Bronchial epithelial cell (primary cell): ENCODE results near the gene PTPRN2. TPM values are rescaled to one million over a fixed set of nuclear protein-coding genes. Genes with fewer than 3 reads are reported as not detected.

Experiments
- DNase-seq: peaks from one replicate; pipeline ENCODE4 v3.0.0-alpha.2; 2010; ENCODE audit warnings: low read depth
- FAIRE-seq: peaks from 2 replicates; lab custom pipeline; 2011; peaks lifted over from hg19 to GRCh38; lab: Jason Lieb, UNC
- H3K27me3 ChIP-seq: 2 replicates; pipeline ENCODE4 v1.5.1; 2011; ENCODE audit warnings: low read length; ENCODE audit not compliant: control insufficient read depth, insufficient read depth
- H3K36me3 ChIP-seq: 2 replicates; pipeline ENCODE4 v1.5.1; 2011; ENCODE audit warnings: low read length; ENCODE audit not compliant: control insufficient read depth, insufficient read depth
- H3K4me3 ChIP-seq: 2 replicates; pipeline ENCODE4 v1.5.1; 2011; ENCODE audit warnings: mild to moderate bottlenecking, low read depth, low read length, control low read depth
- total RNA-seq: library from RNA; depleted of rRNA; stranded (reverse); fragments of >200 nt; gene quantifications from 2 replicates; pipeline ENCODE4 v1.2.1, GENCODE V29; 2014
- TF ChIP-seq, protein P1 (sequence below): IDR thresholded peaks from 2 replicates; pipeline ENCODE4 v1.5.1; 2011; ENCODE audit warnings: mild to moderate bottlenecking, moderate library complexity, low read length, control low read depth, inconsistent platforms; ENCODE audit not compliant: insufficient read depth, severe bottlenecking

Gene PTPRN2
- total RNA-seq, 1 donor from 2014 or later: 1.1 TPM

- Histone ChIP-seq H3K36me3 (no peaks in the 10 kb centered on the region), H3K4me3 (no peak overlapping the region), H3K27me3 (no peaks in the 10 kb centered on the region)
- DNase-seq (no peak), FAIRE-seq (no peak)
- TF ChIP-seq, protein P1, sequence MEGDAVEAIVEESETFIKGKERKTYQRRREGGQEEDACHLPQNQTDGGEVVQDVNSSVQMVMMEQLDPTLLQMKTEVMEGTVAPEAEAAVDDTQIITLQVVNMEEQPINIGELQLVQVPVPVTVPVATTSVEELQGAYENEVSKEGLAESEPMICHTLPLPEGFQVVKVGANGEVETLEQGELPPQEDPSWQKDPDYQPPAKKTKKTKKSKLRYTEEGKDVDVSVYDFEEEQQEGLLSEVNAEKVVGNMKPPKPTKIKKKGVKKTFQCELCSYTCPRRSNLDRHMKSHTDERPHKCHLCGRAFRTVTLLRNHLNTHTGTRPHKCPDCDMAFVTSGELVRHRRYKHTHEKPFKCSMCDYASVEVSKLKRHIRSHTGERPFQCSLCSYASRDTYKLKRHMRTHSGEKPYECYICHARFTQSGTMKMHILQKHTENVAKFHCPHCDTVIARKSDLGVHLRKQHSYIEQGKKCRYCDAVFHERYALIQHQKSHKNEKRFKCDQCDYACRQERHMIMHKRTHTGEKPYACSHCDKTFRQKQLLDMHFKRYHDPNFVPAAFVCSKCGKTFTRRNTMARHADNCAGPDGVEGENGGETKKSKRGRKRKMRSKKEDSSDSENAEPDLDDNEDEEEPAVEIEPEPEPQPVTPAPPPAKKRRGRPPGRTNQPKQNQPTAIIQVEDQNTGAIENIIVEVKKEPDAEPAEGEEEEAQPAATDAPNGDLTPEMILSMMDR: no peak
These were observed 1062.9 kb downstream of the PTPRN2 start for GRCh38 chr7:157524731-157525130.

DNA sequence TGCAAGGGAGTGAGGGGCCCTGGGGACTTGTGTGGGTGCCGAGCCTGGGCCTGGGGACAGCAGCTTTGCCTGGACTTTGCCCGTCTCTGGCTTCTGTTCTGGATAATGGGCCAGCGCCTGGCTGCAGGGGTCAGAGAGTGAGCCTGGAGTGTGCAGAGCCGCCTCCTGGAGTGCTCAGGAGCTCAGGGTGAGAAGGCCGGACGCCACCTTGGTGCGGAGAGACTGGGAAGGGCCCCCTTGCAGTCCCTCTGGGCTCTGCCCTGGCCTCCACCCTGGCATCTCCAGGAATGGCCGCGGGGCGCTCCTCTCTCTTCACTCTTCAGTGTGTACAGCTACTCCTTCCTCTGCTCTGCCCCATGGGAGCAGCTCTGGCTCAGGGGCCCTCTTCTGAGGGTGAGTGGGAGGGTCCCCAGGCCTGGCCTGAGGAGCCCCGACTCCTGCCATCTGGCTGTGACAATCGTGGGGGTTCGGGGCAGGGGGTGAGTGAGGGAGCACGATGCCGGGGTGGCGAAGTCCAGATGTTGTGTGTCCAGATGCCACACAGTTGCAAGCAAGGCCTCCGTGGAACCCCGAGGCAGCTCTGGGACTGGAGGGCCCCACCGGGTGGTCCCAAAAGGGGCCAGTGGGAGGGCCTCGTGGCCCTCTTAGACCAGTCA lies 1063.7 kb downstream of the PTPRN2 start:
- Histone ChIP-seq H3K36me3 (no peaks in the 10 kb centered on the region), H3K27me3 (no peaks in the 10 kb centered on the region), H3K4me3 (no peak overlapping the region)
- TF ChIP-seq, protein P1: no peak
- no peak for DNase-seq
- no peak for FAIRE-seq

DNA sequence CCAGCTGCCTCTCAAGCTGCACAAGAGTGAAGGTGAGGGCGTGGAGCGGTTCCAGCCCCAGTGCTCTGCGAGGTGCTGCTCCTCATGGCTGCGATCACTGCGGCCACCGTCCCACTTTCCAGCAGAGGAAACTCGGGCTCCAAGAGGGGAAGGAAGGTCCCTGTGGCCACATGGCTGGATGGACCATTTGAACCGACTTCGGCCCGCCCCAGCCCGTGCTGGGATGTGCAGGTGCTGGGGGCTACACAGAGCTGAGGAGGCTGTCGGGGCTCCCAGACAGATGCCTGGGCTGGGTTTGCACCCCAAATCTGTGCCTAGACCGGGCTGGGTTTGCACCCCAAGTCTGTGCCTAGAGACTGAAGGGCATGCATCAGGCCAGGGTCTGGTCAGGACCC lies 1064.3 kb downstream of the PTPRN2 start:
- Histone ChIP-seq H3K36me3 (no peaks in the 10 kb centered on the region), H3K4me3 (no peak overlapping the region), H3K27me3 (no peaks in the 10 kb centered on the region)
- TF ChIP-seq, protein P1: no peak
- DNase-seq (no peak), FAIRE-seq (no peak)

GRCh38 chr7:157522954-157523353 lies 1064.7 kb downstream of the PTPRN2 start:
- no peak overlapping the region for H3K4me3 ChIP-seq
- FAIRE-seq: no peak
- no peak for DNase-seq
- H3K36me3 ChIP-seq: no peaks in the 10 kb centered on the region
- TF ChIP-seq, protein P1: no peak
- no peaks in the 10 kb centered on the region for H3K27me3 ChIP-seq

DNA sequence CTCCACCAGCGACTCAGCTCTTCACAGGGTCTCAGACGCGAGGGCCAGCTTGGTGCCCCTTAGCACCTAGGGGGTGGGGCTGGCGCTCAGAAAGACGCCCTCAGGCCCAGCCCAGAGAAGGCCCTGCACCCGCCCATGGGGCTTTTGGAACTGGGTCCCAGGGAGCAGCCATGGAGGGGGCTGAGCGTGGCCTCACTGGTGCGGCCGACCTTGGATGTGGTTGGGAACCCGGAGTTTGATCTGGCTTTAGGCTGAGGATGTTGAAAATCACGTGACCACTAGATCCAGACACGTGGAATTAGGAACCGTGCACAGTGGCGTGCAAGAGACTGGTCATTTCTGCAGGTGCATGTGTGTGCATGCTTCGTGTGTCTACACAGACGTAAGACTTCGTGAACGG lies 1065.4 kb downstream of the PTPRN2 start:
- no peaks in the 10 kb centered on the region for H3K27me3 ChIP-seq
- H3K4me3 ChIP-seq: no peak overlapping the region
- no peak for FAIRE-seq
- TF ChIP-seq, protein P1: no peak
- H3K36me3 ChIP-seq: no peaks in the 10 kb centered on the region
- DNase-seq: no peak

- no peak for FAIRE-seq
- Histone ChIP-seq H3K27me3 (no peaks in the 10 kb centered on the region), H3K36me3 (no peaks in the 10 kb centered on the region), H3K4me3 (no peak overlapping the region)
- DNase-seq: no peak
- TF ChIP-seq, protein P1: no peak
These were observed 1065.9 kb downstream of the PTPRN2 start for GRCh38 chr7:157521752-157522151.
